IPS DF 6.9 (cell line): Measurements from ENCODE around the gene CDC42.

Experiments
- DNase-seq: peaks from one replicate; pipeline ENCODE4 v3.0.0-alpha.2; 2013; ENCODE audit warnings: low read depth, low spot score
- H3K27ac ChIP-seq: one replicate; pipeline ENCODE4 v1.5.1; 2013; ENCODE audit warnings: low read length, control low read depth
- H3K27me3 ChIP-seq: 2 replicates; pipeline ENCODE4 v1.6.1; 2013; ENCODE audit warnings: mild to moderate bottlenecking, low read length; ENCODE audit not compliant: control insufficient read depth, insufficient read depth
- H3K36me3 ChIP-seq: 2 replicates; pipeline ENCODE4 v1.6.1; 2013; ENCODE audit warnings: low read length; ENCODE audit not compliant: control insufficient read depth, insufficient read depth
- H3K4me1 ChIP-seq: 2 replicates; pipeline ENCODE4 v1.6.1; 2013; ENCODE audit warnings: low read length; ENCODE audit not compliant: control insufficient read depth, insufficient read depth
- H3K4me3 ChIP-seq: 2 replicates; pipeline ENCODE4 v1.5.1; 2013; ENCODE audit warnings: mild to moderate bottlenecking, low read length
- H3K9me3 ChIP-seq: 2 replicates; pipeline ENCODE4 v1.6.1; 2013; ENCODE audit warnings: low read length, inconsistent platforms; ENCODE audit not compliant: control insufficient read depth, insufficient read depth
- WGBS: extraction: QIAGEN DNeasy Blood & Tissue Kit; methylation state at CpG from one replicate; pipeline ENCODE4 v1.1.7; 2013; ENCODE audit warnings: mixed read lengths, missing lambda C conversion rate; ENCODE audit not compliant: insufficient read length, insufficient coverage; 5-methylcytosine and 5-hydroxymethylcytosine counted together

CDC42 gene

GRCh38 chr1:22128392-22128791, 75.9 kb downstream of the CDC42 start:
- DNase-seq: no peak
- no peak overlapping the region for H3K27ac ChIP-seq

GRCh38 chr1:22129501-22130117, 77.1 kb downstream of the CDC42 start:
- Histone ChIP-seq H3K27ac (no peak overlapping the region), H3K9me3 (no peaks in the 10 kb centered on the region), H3K4me1 (peaks cover 7% of the 10 kb centered on the region), H3K27me3 (no peaks in the 10 kb centered on the region), H3K36me3 (no peaks in the 10 kb centered on the region), H3K4me3 (no peak overlapping the region)
- no CpG with 5 or more reads among the region's 29 CpGs for WGBS
- no peak for DNase-seq

More at GRCh38 chr1:22128392-22128791, 75.9 kb downstream of the CDC42 start:
- H3K4me1 ChIP-seq: peaks cover 2% of the 10 kb centered on the region; the same call in 1 of the 2 replicates
- no CpG with 5 or more reads among the region's 12 CpGs for WGBS
- H3K4me3 ChIP-seq: no peak overlapping the region
- no peaks in the 10 kb centered on the region for H3K27me3 ChIP-seq
- H3K9me3 ChIP-seq: no peaks in the 10 kb centered on the region
- no peaks in the 10 kb centered on the region for H3K36me3 ChIP-seq

GRCh38 chr1:22131062-22131461, 78.6 kb downstream of the CDC42 start:
- H3K9me3 ChIP-seq: no peaks in the 10 kb centered on the region
- WGBS: no CpG with 5 or more reads among the region's 4 CpGs
- no peaks in the 10 kb centered on the region for H3K36me3 ChIP-seq
- H3K27me3 ChIP-seq: no peaks in the 10 kb centered on the region
- H3K4me3 ChIP-seq: no peak overlapping the region
- peaks cover 7% of the 10 kb centered on the region for H3K4me1 ChIP-seq
- no peak for DNase-seq
- no peak overlapping the region for H3K27ac ChIP-seq

GRCh38 chr1:22131875-22132486, 79.5 kb downstream of the CDC42 start:
- Histone ChIP-seq H3K4me3 (no peak overlapping the region), H3K36me3 (no peaks in the 10 kb centered on the region), H3K27ac (no peak overlapping the region), H3K27me3 (no peaks in the 10 kb centered on the region), H3K4me1 (peaks cover 10% of the 10 kb centered on the region), H3K9me3 (no peaks in the 10 kb centered on the region)
- no CpG with 5 or more reads among the region's 10 CpGs for WGBS
- DNase-seq: no peak

GRCh38 chr1:22132517-22133235, 80.2 kb downstream of the CDC42 start:
- Histone ChIP-seq H3K27me3 (no peaks in the 10 kb centered on the region), H3K4me3 (no peak overlapping the region), H3K9me3 (no peaks in the 10 kb centered on the region), H3K27ac (no peak overlapping the region), H3K36me3 (no peaks in the 10 kb centered on the region), H3K4me1 (peaks cover 16% of the 10 kb centered on the region)
- WGBS: no CpG with 5 or more reads among the region's 15 CpGs
- DNase-seq: no peak

- WGBS: no CpG with 5 or more reads among the region's 16 CpGs
- H3K36me3 ChIP-seq: no peaks in the 10 kb centered on the region
- DNase-seq: no peak
- H3K9me3 ChIP-seq: no peaks in the 10 kb centered on the region
- H3K4me3 ChIP-seq: no peak overlapping the region
- no peaks in the 10 kb centered on the region for H3K27me3 ChIP-seq
- H3K4me1 ChIP-seq: peaks cover 16% of the 10 kb centered on the region
- no peak overlapping the region for H3K27ac ChIP-seq
These were observed 80.9 kb downstream of the CDC42 start for GRCh38 chr1:22133247-22133930.

- no peak overlapping the region for H3K27ac ChIP-seq
- peaks cover 16% of the 10 kb centered on the region for H3K4me1 ChIP-seq
- H3K4me3 ChIP-seq: no peak overlapping the region
- no peak for DNase-seq
- WGBS: no CpG with 5 or more reads among the region's 15 CpGs
- no peaks in the 10 kb centered on the region for H3K36me3 ChIP-seq
- no peaks in the 10 kb centered on the region for H3K9me3 ChIP-seq
- H3K27me3 ChIP-seq: no peaks in the 10 kb centered on the region
These were observed 81.4 kb downstream of the CDC42 start for GRCh38 chr1:22133931-22134324.

GRCh38 chr1:22137004-22137720, 84.7 kb downstream of the CDC42 start:
- WGBS: no CpG with 5 or more reads among the region's 16 CpGs
- no peak for DNase-seq
- Histone ChIP-seq H3K4me1 (peaks cover 17% of the 10 kb centered on the region), H3K4me3 (no peak overlapping the region), H3K9me3 (no peaks in the 10 kb centered on the region), H3K27me3 (peaks cover 8% of the 10 kb centered on the region), H3K27ac (no peak overlapping the region), H3K36me3 (no peaks in the 10 kb centered on the region)

- Histone ChIP-seq H3K4me3 (no peak overlapping the region), H3K27me3 (peaks cover 8% of the 10 kb centered on the region), H3K9me3 (no peaks in the 10 kb centered on the region), H3K4me1 (peaks cover 12% of the 10 kb centered on the region), H3K27ac (no peak overlapping the region), H3K36me3 (no peaks in the 10 kb centered on the region)
- no CpG with 5 or more reads among the region's 15 CpGs for WGBS
- DNase-seq: no peak
These were observed 86.6 kb downstream of the CDC42 start for GRCh38 chr1:22139066-22139594.

GRCh38 chr1:22139817-22140216, 87.3 kb downstream of the CDC42 start:
- Histone ChIP-seq H3K4me3 (no peak overlapping the region), H3K27ac (no peak overlapping the region), H3K4me1 (peaks cover 12% of the 10 kb centered on the region), H3K36me3 (no peaks in the 10 kb centered on the region), H3K9me3 (no peaks in the 10 kb centered on the region), H3K27me3 (peaks cover 8% of the 10 kb centered on the region)
- WGBS: no CpG with 5 or more reads among the region's 12 CpGs
- no peak for DNase-seq
